GM12878 (cell line): ENCODE results near the gene GAL3ST2. TPM values are rescaled to one million over a fixed set of nuclear protein-coding genes. Genes with fewer than 3 reads are reported as not detected.

ENCODE experiments used
- ATAC-seq: fragments of 200-7000 bp; cut with Tn5 transposase; 3 replicates; pipeline ENCODE4 v1.9.1; 2020; ENCODE audit warnings: mild to moderate bottlenecking, moderate library complexity
- BruUV-seq: library from RNA; stranded (reverse); fragments of 400-500 nt; replicated peaks from 2 replicates; lab custom pipeline; 2021; lab: Mats Ljungman, UMichigan
- CTCF ChIA-PET: fragments of 300-600 bp; sonication (Branson Sonifier 250); formaldehyde crosslinking; extraction: SDS; loops from one replicate; lab custom pipeline; 2021; ENCODE audit warnings: inconsistent platforms; lab: Yijun Ruan, JAX
- POLR2A ChIA-PET: fragments of 350-600 bp; formaldehyde crosslinking; extraction: SDS; loops from one replicate; lab custom pipeline; 2021; ENCODE audit warnings: inconsistent platforms; lab: Charles Lee
- RAD21 ChIA-PET: fragments of 300-600 bp; sonication (Branson Sonifier 250); formaldehyde crosslinking; loops from one replicate; lab custom pipeline; 2023; ENCODE audit warnings: antibody characterized with exemption; ENCODE audit not compliant: unreplicated experiment; lab: Charles Lee
- SMC1A ChIA-PET: fragments of 300-600 bp; sonication (Branson Sonifier 250); formaldehyde crosslinking; loops from one replicate; lab custom pipeline; 2023; ENCODE audit not compliant: unreplicated experiment, uncharacterized antibody; lab: Charles Lee
- DNase-seq: peaks from one replicate; pipeline ENCODE4 v3.0.0-alpha.2; 2011; ENCODE audit warnings: low read depth, low spot score
- FAIRE-seq: peaks from 3 replicates; lab custom pipeline; 2011; peaks lifted over from hg19 to GRCh38; lab: Jason Lieb, UNC
- H2AFZ ChIP-seq: 2 replicates; pipeline ENCODE4 v1.6.0; 2011; ENCODE audit warnings: low read depth, low read length, control low read depth; ENCODE audit not compliant: control insufficient read depth
- H3K27ac ChIP-seq: 2 replicates; pipeline ENCODE4 v1.5.1; 2011; ENCODE audit warnings: control low read depth; ENCODE audit not compliant: control insufficient read depth, insufficient read depth
- H3K27me3 ChIP-seq, 2 experiments: replicated peaks in 1 of 2; 2 replicates each; pipeline versions ENCODE4 v1.6.0 to v1.6.1; 2011; ENCODE audit warnings: low read length in 1 of 2; ENCODE audit not compliant: control insufficient read depth in 2 of 2, insufficient read depth in 2 of 2
- H3K36me3 ChIP-seq, 2 experiments: 2 replicates each; pipeline ENCODE4 v1.5.1; 2011; ENCODE audit warnings: low read length in 1 of 2; ENCODE audit not compliant: control insufficient read depth in 2 of 2, insufficient read depth in 2 of 2
- H3K4me1 ChIP-seq: 2 replicates; pipeline ENCODE4 v1.6.1; 2011; ENCODE audit warnings: mild to moderate bottlenecking, low read length, moderate library complexity, mixed read lengths; ENCODE audit not compliant: control insufficient read depth, insufficient read depth
- H3K4me2 ChIP-seq: 2 replicates; pipeline ENCODE4 v1.6.0; 2011; ENCODE audit warnings: control low read depth; ENCODE audit not compliant: control insufficient read depth, insufficient read depth
- H3K4me3 ChIP-seq: fragments of 200-600 bp; sonication (generic); 2 replicates; pipeline ENCODE4 v1.5.1; 2016
- H3K79me2 ChIP-seq: 2 replicates; pipeline ENCODE4 v1.6.0; 2011; ENCODE audit warnings: low read length; ENCODE audit not compliant: control insufficient read depth, insufficient read depth
- H3K9ac ChIP-seq: 2 replicates; pipeline ENCODE4 v1.8.0; 2011; ENCODE audit warnings: low read length, control low read depth, mixed read lengths; ENCODE audit not compliant: control insufficient read depth, insufficient read depth
- H3K9me3 ChIP-seq: replicated peaks from 3 replicates; pipeline ENCODE4 v1.5.1; 2011; ENCODE audit warnings: mild to moderate bottlenecking, low read length; ENCODE audit not compliant: control insufficient read depth, insufficient read depth
- H4K20me1 ChIP-seq: 2 replicates; pipeline ENCODE4 v1.6.0; 2011; ENCODE audit not compliant: control insufficient read depth, insufficient read depth
- BCLAF1 ChIP-seq: fragments of 450-650 bp; IDR thresholded peaks from 2 replicates; pipeline ENCODE4 v1.6.1; 2017; ENCODE audit warnings: antibody characterized with exemption, mild to moderate bottlenecking, moderate library complexity
- HCFC1 ChIP-seq: fragments of 150-350 bp; IDR thresholded peaks from 2 replicates; pipeline ENCODE4 v1.6.1; 2014; ENCODE audit warnings: low read length
- KLF5 ChIP-seq: fragments of 450-650 bp; IDR thresholded peaks from 2 replicates; pipeline ENCODE4 v1.6.1; 2014; ENCODE audit warnings: mild to moderate bottlenecking; ENCODE audit not compliant: partially characterized antibody
- NBN ChIP-seq: fragments of 450-650 bp; IDR thresholded peaks from 2 replicates; pipeline ENCODE4 v1.6.1; 2016
- TCF7 ChIP-seq: IDR thresholded peaks from 2 replicates; pipeline ENCODE4 v1.6.1; 2014; ENCODE audit warnings: antibody characterized with exemption, borderline replicate concordance
- WGBS: methylation state at CpG from one replicate; pipeline ENCODE4 v1.1.6; 2016; ENCODE audit warnings: low lambda C conversion rate; ENCODE audit not compliant: insufficient replicate concordance, insufficient coverage; ENCODE audit errors: missing lambda C conversion rate; 5-methylcytosine and 5-hydroxymethylcytosine counted together
- in situ Hi-C: fragments of 300-500 bp; cut with MboI; formaldehyde crosslinking; loops from 9 replicates; pipeline ENCODE4 v1.14.3; 2018; ENCODE audit warnings: mixed read lengths
- intact Hi-C: fragments of 100-400 bp; cut with micrococcal nuclease; formaldehyde crosslinking; loops from one replicate; pipeline ENCODE4 v1.14.2; 2022; ENCODE audit not compliant: unreplicated experiment
- polyA plus RNA-seq, 11 experiments: library from polyadenylated mRNA; depleted of rRNA in 4 of 11; unstranded in 6 of 11; stranded (reverse) in 5 of 11; fragments of >200 nt; fragmentation: Nextera tagmentation in 4 of 11; fragmentation: Illumina TruSeq in 1 of 11; extraction: Ambion mirVana in 4 of 11; extraction: Trizol in 1 of 11; gene quantifications; 1 replicate in 1 of 11; 2 replicates in 10 of 11; pipeline versions ENCODE4 v1.2.1 to v1.2.3, GENCODE V29; 2011 to 2016; ENCODE audit warnings: inconsistent platforms in 2 of 11, missing spikeins in 2 of 11, low read depth in 1 of 11
- total RNA-seq, 4 experiments: library from RNA; depleted of rRNA in 3 of 4; stranded (reverse); fragments of >200 nt in 3 of 4; fragmentation: Illumina TruSeq in 1 of 4; extraction: Trizol in 1 of 4; gene quantifications; 2 replicates each; pipeline versions ENCODE4 v1.2.1 to v1.2.3, GENCODE V29; 2013 to 2021

GAL3ST2 gene
- total and polyA plus RNA-seq, 10 of the 15 experiments (the other 5 are each of a cell fraction or from before 2014, with no cell fraction given), result 0.09 to 0.36 (median 0.11) TPM; not detected in 7

DNA sequence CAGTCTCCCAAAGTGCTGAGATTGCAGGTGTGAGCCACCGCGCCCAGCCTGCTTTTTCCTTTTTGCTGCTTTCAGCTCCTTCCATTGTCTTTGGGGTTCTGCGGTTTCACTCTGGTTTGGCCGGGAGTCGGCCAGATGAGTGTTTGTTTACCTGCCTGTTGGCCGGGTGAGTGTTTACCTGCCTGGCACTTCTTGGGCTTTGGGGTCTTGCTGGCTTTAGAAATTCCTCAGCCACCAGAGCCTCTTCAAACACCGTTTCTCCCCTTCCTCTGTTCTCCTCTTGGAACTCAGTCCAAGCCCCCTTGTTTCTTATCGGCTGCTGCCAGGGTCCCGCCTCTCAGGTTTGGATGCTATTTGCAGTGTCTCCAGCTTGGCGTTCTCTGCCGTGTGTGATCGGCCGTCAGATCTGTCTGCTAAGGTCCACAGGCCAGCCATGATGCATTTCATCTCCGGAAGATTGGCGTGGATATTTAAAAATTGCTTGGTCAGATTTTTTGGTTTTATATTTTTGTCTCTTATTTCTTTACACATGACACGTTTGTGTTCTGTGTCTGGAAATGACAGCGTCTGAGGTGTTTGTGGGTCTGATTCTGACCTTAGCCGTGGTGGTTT lies 14.2 kb upstream of the GAL3ST2 start:
- Histone ChIP-seq H3K27ac (peak overlapping the region; percentile 17; the same call in 1 of the 2 replicates), H3K4me2 (no peak overlapping the region), H3K27me3 (no peaks in the 10 kb centered on the region), H3K9ac (no peak overlapping the region), H3K36me3 (peaks cover 5 to 13% of the 10 kb centered on the region in 2 experiments; a peak in 3 of 4 replicates), H2AFZ (no peak overlapping the region), H3K9me3 (no peaks in the 10 kb centered on the region), H3K79me2 (no peaks in the 10 kb centered on the region), H3K4me3 (no peak overlapping the region), H4K20me1 (no peaks in the 10 kb centered on the region), H3K4me1 (peaks cover 11% of the 10 kb centered on the region)
- ChIA-PET SMC1A (interaction anchor here (0.9 to 1.6 kb wide), 3 partner anchors 26 to 116 kb away, joined by 5 to 7 read pairs (median 6); no protein-coding TSS in a partner anchor), RAD21 (interaction anchor here (1.2 to 1.5 kb wide), 3 partner anchors 10 to 79 kb away, joined by 3 to 9 read pairs (median 5); partner anchors contain the start of gene ING5), CTCF (interaction anchor here (0.7 to 1.2 kb wide), 2 partner anchors 116 to 701 kb away, joined by 3 to 5 read pairs; no protein-coding TSS in a partner anchor), POLR2A (interaction anchor here (1.0 to 1.5 kb wide), 2 partner anchors 48 to 82 kb away, joined by 6 to 11 read pairs; no protein-coding TSS in a partner anchor)
- no TSS peak for BruUV-seq
- FAIRE-seq (no peak), DNase-seq (no peak), ATAC-seq (no peak)
- in situ Hi-C loops (no loop called here), intact Hi-C loops (no loop called here)
- 92% methylated on average over 18 of the region's 18 CpGs for WGBS
- TF ChIP-seq HCFC1, result no peak
- no peak for TF ChIP-seq NBN
- TF ChIP-seq TCF7, result no peak
- TF ChIP-seq KLF5, result no peak
- TF ChIP-seq BCLAF1, result no peak
